Naive B cell (primary cell): Measurements from ENCODE around the gene SPRR2B. TPM values are rescaled to one million over a fixed set of nuclear protein-coding genes. Genes with fewer than 3 reads are reported as not detected.
"Not testable (repeated sequence)": the region's sequence is repeated elsewhere in the genome, so short reads cannot be mapped to it uniquely, and the experiment has no call there.

ENCODE experiments used
- ATAC-seq, 2 donors: fragments of 150-1000 bp; cut with Tn5 transposase; 2 replicates each; pipeline ENCODE4 v1.10.0; 2021; ENCODE audit warnings: low read depth in 2 of 2, mild to moderate bottlenecking in 2 of 2, moderate library complexity in 2 of 2
- DNase-seq: peaks from one replicate; pipeline ENCODE4 v3.0.0; 2022
- H3K27ac Mint-ChIP-seq, 6 donors: one replicate each; pipeline ENCODE4 v1.8.0; 2020 to 2022; ENCODE audit warnings: mild to moderate bottlenecking in 6 of 6, mixed read lengths in 6 of 6, moderate library complexity in 5 of 6, inconsistent platforms in 2 of 6
- H3K27me3 Mint-ChIP-seq, 3 donors: one replicate each; pipeline ENCODE4 v1.8.0; 2021 to 2022; ENCODE audit warnings: mixed read lengths in 3 of 3, mild to moderate bottlenecking in 1 of 3
- H3K36me3 Mint-ChIP-seq, 2 donors: one replicate each; pipeline ENCODE4 v1.8.0; 2020 to 2022; ENCODE audit warnings: mixed read lengths in 2 of 2, inconsistent platforms in 1 of 2, mild to moderate bottlenecking in 1 of 2
- H3K4me1 Mint-ChIP-seq, 3 donors: one replicate each; pipeline ENCODE4 v1.8.0; 2020 to 2022; ENCODE audit warnings: mixed read lengths in 3 of 3, inconsistent platforms in 1 of 3, mild to moderate bottlenecking in 1 of 3, moderate library complexity in 1 of 3
- H3K4me3 Mint-ChIP-seq, 8 donors: one replicate each; pipeline ENCODE4 v1.8.0; 2020 to 2022; ENCODE audit warnings: mild to moderate bottlenecking in 8 of 8, mixed read lengths in 8 of 8, moderate library complexity in 8 of 8, inconsistent platforms in 2 of 8
- H3K9me3 Mint-ChIP-seq, 7 donors: one replicate each; pipeline ENCODE4 v1.8.0; 2020 to 2022; ENCODE audit warnings: mixed read lengths in 7 of 7, mild to moderate bottlenecking in 5 of 7, inconsistent platforms in 2 of 7, moderate library complexity in 1 of 7
- polyA plus RNA-seq, 6 donors: library from polyadenylated mRNA; unstranded; fragments of 300-500 nt; fragmentation: Illumina TruSeq; gene quantifications; one replicate each; pipeline ENCODE4 v1.2.3, GENCODE V29; 2021; ENCODE audit warnings: low read depth in 6 of 6

Gene SPRR2B
- not detected for polyA plus RNA-seq

DNA sequence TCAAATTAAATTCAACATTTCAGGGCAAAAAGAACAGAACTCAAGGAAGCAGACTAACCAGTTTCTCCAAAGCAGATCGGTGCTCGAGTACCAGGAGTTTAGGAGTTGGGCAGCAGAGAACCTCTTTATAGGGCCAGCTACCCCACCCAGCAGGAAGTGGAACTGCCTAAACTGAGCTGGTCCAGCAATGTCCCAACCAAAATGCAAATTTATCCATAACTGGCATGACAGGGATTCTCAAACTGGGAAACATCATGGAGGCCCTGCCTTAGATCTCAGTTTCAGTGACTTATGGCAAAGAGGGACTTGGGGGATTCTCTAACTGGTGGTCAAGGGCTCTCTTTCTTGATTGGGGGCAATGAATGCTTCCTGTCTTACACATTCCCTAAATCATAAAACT is at the start of gene SPRR2B:
Gene SPRR2B, minus strand, starts transcription at position 101 of the 400 bp plus-strand sequence. CDS start 772 bp downstream, outside the sequence.
- Mint-ChIP-seq H3K4me3 (no peak within 1 kb of the TSS), H3K27me3 (peaks cover 12 to 26% (median 22%) of the 10 kb centered on the region in 3 donors), H3K27ac (peak within 1 kb of the TSS in 1 of 6 donors; percentile 3), H3K4me1 (no peaks in the 10 kb centered on the region), H3K9me3 (no peaks in the 10 kb centered on the region), H3K36me3 (no peaks in the 10 kb centered on the region)
- DNase-seq (no peak), ATAC-seq (no peak)

DNA sequence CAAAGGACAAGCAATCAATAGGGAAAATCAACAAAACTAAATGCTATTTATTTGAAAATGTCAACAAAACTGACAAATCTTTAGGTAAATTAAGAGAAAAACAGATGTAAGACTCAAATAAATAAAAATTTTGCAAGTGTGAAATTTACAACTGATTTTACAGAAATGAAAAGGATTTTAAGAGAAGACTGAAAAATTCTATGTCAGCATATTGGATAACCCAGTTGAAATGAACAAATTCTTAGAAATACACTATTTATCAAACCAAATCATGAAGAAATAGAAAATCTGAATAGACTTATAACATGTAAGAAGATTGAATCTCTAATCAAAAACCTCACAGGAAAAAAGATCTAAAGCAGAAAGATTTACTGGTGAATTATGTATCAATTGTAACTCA is 49.5 kb upstream of the SPRR2B start:
- no peak for ATAC-seq
- DNase-seq: no peak
- Mint-ChIP-seq H3K27me3 (peaks cover 5 to 42% (median 30%) of the 10 kb centered on the region in 3 donors), H3K27ac (no peak overlapping the region), H3K4me1 (no peaks in the 10 kb centered on the region), H3K4me3 (no peak overlapping the region), H3K36me3 (peaks cover 0 to 15% of the 10 kb centered on the region in 2 donors), H3K9me3 (peaks cover 12 to 30% (median 16%) of the 10 kb centered on the region in 7 donors)

DNA sequence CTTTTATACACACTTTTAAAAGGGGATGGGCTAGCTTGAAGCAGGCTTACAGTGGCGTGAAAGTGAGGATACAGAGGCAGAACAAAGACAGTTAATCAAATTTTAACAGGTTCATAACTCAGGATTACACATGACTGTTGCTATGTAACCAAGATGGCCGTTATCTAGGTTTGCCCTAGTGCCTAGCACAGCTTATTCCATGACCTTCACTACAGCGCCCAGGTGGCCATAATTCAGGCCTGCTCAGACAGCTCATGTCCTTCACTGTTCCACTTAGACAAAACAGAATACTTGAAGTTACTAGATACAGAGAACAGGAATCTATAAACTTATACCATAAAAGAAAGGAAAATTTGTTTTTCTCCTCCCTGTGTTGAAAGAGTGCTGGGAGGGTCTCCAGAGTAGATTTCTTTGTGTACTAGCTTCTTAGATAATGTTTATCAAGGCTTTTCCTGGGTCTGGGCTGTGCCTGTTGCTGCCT is 48.1 kb upstream of the SPRR2B start:
- Mint-ChIP-seq H3K4me3 (no peak overlapping the region), H3K27ac (no peak overlapping the region), H3K27me3 (peaks cover 11 to 56% (median 36%) of the 10 kb centered on the region in 3 donors), H3K4me1 (no peaks in the 10 kb centered on the region), H3K9me3 (peaks cover under 1 to 18% (median 6%) of the 10 kb centered on the region in 7 donors), H3K36me3 (peaks cover 0 to 2% of the 10 kb centered on the region in 2 donors)
- DNase-seq: no peak
- no peak for ATAC-seq

GRCh38 chr1:153115264-153115663 is 43.9 kb upstream of the SPRR2B start:
- H3K27ac Mint-ChIP-seq, H3K4me3 Mint-ChIP-seq, H3K36me3 Mint-ChIP-seq, H3K4me1 Mint-ChIP-seq, H3K9me3 Mint-ChIP-seq, DNase-seq, ATAC-seq: not testable (repeated sequence)
- H3K27me3 Mint-ChIP-seq: peaks cover 20 to 65% (median 36%) of the 10 kb centered on the region in 3 donors

DNA sequence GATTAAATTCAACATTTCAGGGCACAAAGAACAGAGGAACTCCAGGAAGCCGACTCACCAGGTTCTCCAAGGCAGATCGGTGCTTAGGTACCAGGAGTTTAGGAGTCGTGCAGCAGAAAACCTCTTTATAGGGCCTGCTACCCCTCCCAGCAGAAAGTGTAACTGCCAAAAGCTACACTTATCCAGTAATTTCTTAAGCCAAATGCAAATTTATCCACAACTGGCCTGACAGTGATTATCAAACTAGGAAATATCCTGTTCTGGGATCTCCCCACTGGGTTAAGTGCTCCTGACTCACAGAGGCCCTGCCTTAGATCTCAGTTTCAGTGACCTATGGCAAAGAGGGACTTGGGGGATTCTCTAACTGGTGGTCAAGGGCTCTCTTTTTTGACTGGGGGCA is 42.0 kb upstream of the SPRR2B start, which contains the start of gene SPRR2F:
Gene SPRR2F, minus strand, starts transcription at position 101 of the 400 bp plus-strand sequence. CDS start 783 bp downstream, outside the sequence.
- no peaks in the 10 kb centered on the region for H3K36me3 Mint-ChIP-seq
- H3K27ac Mint-ChIP-seq: no peak within 1 kb of the TSS
- peaks cover 21 to 50% (median 29%) of the 10 kb centered on the region in 3 donors for H3K27me3 Mint-ChIP-seq
- peaks cover 0 to 4% (median 2%) of the 10 kb centered on the region in 7 donors for H3K9me3 Mint-ChIP-seq
- ATAC-seq: no peak
- H3K4me1 Mint-ChIP-seq: no peaks in the 10 kb centered on the region
- DNase-seq: no peak
- H3K4me3 Mint-ChIP-seq: no peak within 1 kb of the TSS

- H3K4me3 Mint-ChIP-seq, DNase-seq, ATAC-seq, H3K27ac Mint-ChIP-seq, H3K4me1 Mint-ChIP-seq, H3K36me3 Mint-ChIP-seq: not testable (repeated sequence)
- Mint-ChIP-seq H3K27me3 (peaks cover 20 to 41% (median 26%) of the 10 kb centered on the region in 3 donors), H3K9me3 (peaks cover under 1 to 14% (median 10%) of the 10 kb centered on the region in 7 donors)
Measured at GRCh38 chr1:153112454-153112853, 41.0 kb upstream of the SPRR2B start.

DNA sequence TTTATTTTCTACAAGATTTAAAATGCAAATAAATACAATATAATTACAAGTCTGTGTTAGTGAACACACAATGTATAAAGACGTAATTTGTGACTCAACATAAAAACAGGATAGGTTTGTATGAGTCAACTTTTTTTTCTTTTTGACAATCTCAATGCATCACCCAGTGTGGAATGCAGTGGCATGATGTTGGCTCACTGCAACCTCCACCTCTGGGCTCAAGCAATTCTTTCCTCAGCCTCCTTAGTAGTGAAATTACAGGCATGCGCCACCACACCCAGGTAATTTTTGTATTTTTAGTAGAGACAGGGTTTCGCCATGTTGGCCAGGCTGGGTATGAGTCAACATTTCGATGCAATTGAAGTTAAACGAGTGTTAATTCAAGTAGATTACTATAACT is 28.8 kb upstream of the SPRR2B start:
- Mint-ChIP-seq H3K27ac (no peak overlapping the region), H3K9me3 (peaks cover 0 to 15% (median 9%) of the 10 kb centered on the region in 7 donors), H3K27me3 (peaks cover 7 to 38% (median 37%) of the 10 kb centered on the region in 3 donors), H3K36me3 (no peaks in the 10 kb centered on the region), H3K4me1 (no peaks in the 10 kb centered on the region), H3K4me3 (no peak overlapping the region)
- DNase-seq (no peak), ATAC-seq (no peak)

DNA sequence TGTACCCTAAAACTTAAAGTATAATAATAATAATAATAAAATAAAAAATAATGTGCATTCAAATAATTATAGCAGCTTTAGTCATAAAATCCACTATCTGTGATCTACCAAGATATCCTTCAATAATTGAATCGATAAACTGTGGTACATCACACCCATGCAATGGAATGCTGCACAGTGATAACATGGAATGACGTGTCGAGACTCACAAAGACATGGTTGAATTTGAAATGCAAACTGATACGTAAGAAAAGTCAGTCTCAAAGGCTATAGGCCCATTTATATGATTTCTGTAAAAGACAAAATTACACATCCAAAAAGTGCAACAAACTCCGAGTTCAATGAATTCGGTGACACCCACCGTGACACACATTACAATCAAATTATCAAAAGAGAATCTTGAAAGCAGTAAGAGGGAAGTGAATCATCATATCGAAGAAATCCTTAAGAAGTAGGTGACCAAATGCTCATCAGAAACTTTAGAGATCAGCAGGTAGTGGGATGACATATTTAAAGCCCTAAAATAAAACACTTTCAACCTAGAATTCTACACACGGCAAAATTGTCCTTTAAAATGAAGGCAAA is 28.1 kb upstream of the SPRR2B start:
- Mint-ChIP-seq H3K4me3 (no peak overlapping the region), H3K27me3 (peaks cover 11 to 33% (median 32%) of the 10 kb centered on the region in 3 donors), H3K9me3 (peaks cover 0 to 8% (median 4%) of the 10 kb centered on the region in 7 donors), H3K36me3 (no peaks in the 10 kb centered on the region), H3K27ac (no peak overlapping the region), H3K4me1 (no peaks in the 10 kb centered on the region)
- DNase-seq (no peak), ATAC-seq (no peak)

DNA sequence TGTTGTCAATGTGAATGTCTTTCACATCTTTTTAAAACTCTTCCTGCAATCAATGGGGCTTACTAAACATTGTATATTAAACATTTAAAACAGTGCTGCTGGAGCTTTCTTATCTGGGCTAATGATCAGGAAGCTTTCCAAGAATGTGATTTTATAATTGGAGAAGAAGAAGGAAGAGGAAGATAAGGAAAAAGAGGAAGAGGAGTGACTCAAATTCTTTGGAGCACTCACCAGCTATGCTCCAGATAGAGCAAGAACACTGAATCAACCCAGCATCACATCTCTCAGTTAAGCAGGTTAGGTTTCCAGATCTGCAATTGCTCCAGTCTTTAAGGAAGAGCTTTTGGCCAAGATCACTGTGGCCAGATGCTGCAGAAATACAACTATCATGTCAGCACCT is 24.4 kb upstream of the SPRR2B start:
- H3K4me1 Mint-ChIP-seq: no peaks in the 10 kb centered on the region
- H3K9me3 Mint-ChIP-seq: no peaks in the 10 kb centered on the region
- H3K4me3 Mint-ChIP-seq: no peak overlapping the region
- DNase-seq (no peak), ATAC-seq (no peak)
- H3K36me3 Mint-ChIP-seq: no peaks in the 10 kb centered on the region
- no peak overlapping the region for H3K27ac Mint-ChIP-seq
- peaks cover 11 to 22% (median 19%) of the 10 kb centered on the region in 3 donors for H3K27me3 Mint-ChIP-seq

DNA sequence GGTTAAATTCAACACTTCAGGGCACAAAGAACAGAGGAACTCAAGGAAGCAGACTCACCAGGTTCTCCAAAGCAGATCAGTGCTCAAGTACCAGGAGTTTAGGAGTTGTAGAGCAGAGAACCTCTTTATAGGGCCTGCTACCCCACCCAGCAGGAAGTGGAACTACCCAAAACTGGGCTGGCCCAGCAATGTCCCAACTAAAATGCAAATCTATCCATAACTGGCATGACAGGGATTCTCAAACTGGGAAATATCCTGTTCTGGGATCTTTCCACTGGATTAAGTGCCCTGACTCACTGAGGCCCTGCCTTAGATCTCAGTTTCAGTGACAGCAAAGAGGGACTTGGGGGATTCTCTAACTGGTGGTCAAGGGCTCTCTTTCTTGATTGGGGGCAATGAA is 23.0 kb upstream of the SPRR2B start, which contains the start of gene SPRR2E:
Gene SPRR2E, minus strand, starts transcription at position 101 of the 400 bp plus-strand sequence. CDS start 775 bp downstream, outside the sequence.
- ATAC-seq (no peak), DNase-seq (no peak)
- Mint-ChIP-seq H3K4me1 (no peaks in the 10 kb centered on the region), H3K36me3 (no peaks in the 10 kb centered on the region), H3K27ac (peak within 1 kb of the TSS in 2 of 6 donors; percentile 8 to 42), H3K9me3 (peaks cover 0 to 1% (median 0%) of the 10 kb centered on the region in 7 donors), H3K4me3 (no peak within 1 kb of the TSS), H3K27me3 (peaks cover 15 to 22% (median 19%) of the 10 kb centered on the region in 3 donors)

GRCh38 chr1:153087652-153088051 is 16.2 kb upstream of the SPRR2B start:
- Mint-ChIP-seq H3K4me3 (no peak overlapping the region), H3K36me3 (no peaks in the 10 kb centered on the region), H3K27ac (no peak overlapping the region), H3K4me1 (no peaks in the 10 kb centered on the region), H3K27me3 (peaks cover 16 to 54% (median 28%) of the 10 kb centered on the region in 3 donors), H3K9me3 (peaks cover 0 to 10% (median 0%) of the 10 kb centered on the region in 7 donors)
- no peak for ATAC-seq
- no peak for DNase-seq

- DNase-seq (no peak), ATAC-seq (no peak)
- Mint-ChIP-seq H3K27ac (no peak overlapping the region), H3K4me1 (no peaks in the 10 kb centered on the region), H3K9me3 (peaks cover 4 to 34% (median 16%) of the 10 kb centered on the region in 7 donors), H3K27me3 (peaks cover 15 to 44% (median 36%) of the 10 kb centered on the region in 3 donors), H3K36me3 (peaks cover 5 to 7% of the 10 kb centered on the region in 2 donors), H3K4me3 (no peak overlapping the region)
Measured at GRCh38 chr1:153081736-153082135, 10.3 kb upstream of the SPRR2B start.

- H3K36me3 Mint-ChIP-seq: no peaks in the 10 kb centered on the region
- peaks cover 13 to 26% (median 19%) of the 10 kb centered on the region in 3 donors for H3K27me3 Mint-ChIP-seq
- H3K4me1 Mint-ChIP-seq: no peaks in the 10 kb centered on the region
- ATAC-seq: no peak
- H3K4me3 Mint-ChIP-seq: no peak overlapping the region
- no peak for DNase-seq
- peaks cover 0 to 9% (median 5%) of the 10 kb centered on the region in 7 donors for H3K9me3 Mint-ChIP-seq
- peak overlapping the region in 1 of 6 donors; percentile 10 for H3K27ac Mint-ChIP-seq
Measured at GRCh38 chr1:153072806-153073726, 1.7 kb upstream of the SPRR2B start.
